Glomerular visceral epithelial cell (primary cell): ENCODE results near the gene MED17.

Source experiments
- DNase-seq: peaks from one replicate; pipeline ENCODE4 v3.0.0-alpha.2; 2016; ENCODE audit errors: extremely low spot score

Gene MED17

DNA sequence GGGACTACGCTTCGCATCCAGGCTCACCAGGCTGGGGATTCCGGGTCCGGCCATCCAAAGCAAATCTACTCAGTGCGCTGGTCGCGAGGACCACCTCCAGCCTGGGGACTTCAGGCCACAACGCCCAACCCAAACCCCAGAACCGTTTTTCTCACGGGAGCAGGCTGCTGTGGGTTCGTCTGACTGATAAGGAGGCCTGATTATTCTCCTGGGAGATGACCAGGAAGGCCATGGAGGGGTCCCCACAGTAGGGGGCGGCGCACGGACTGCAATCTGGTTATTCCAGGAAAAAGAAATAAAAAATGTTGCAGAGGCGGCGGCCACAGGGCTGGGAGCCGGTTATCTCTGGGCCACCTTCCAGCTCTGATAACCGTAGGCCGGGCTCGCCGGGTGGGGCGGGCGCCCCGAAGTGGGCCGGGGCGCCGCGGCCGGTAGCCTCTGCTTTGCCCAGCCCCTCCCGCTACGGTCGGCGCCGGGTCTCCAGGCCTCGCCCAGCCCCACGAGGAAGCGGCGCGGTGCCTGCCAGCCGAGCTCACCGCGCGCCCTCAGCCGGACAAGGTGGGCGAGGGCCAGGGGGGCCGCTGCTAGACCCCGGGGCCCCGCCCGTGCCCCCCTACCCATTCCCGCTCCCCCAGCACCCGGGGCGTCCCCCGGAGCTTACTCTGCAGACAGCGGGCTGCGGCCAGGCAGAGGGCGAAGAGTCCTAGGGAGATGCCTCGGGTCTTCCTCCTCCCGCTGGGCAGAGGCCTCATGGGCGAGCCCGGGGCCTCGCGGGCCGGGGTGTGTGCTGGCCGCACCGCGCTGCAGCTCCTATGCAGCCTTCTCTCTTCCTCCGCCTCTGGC, 65.9 kb downstream of the MED17 start:
- peak; percentile 10 for DNase-seq

DNA sequence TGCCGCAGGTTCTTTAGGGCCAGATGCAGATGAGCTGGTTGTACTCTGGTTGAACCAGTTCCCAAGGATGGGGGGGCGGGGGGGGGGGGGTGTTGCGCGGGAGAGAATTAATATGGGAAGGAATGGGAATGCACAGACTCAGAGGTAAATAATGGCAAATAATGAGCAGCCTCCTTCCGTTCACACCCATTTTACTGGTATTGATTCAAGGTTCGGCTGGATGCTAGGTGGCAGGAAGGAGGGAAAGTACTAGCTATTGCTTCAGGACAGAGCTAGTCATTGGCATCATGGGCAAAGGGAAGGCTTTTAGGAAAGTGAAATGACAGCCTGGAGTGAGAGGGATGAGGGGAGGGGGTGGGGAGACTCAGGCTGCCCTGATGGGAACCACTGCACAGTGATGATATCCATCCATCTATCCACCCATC, 66.5 kb downstream of the MED17 start, which contains the start of gene VSTM5:
TSS of gene VSTM5 (minus strand) at position 25 of the 425 bp plus-strand sequence. CDS start 116 bp downstream, outside the sequence.
- no peak for DNase-seq

GRCh38 chr11:93852242-93852641, 68.2 kb downstream of the MED17 start:
- no peak for DNase-seq

- DNase-seq = no peak
These were observed 73.5 kb downstream of the MED17 start for GRCh38 chr11:93857413-93858120.

DNA sequence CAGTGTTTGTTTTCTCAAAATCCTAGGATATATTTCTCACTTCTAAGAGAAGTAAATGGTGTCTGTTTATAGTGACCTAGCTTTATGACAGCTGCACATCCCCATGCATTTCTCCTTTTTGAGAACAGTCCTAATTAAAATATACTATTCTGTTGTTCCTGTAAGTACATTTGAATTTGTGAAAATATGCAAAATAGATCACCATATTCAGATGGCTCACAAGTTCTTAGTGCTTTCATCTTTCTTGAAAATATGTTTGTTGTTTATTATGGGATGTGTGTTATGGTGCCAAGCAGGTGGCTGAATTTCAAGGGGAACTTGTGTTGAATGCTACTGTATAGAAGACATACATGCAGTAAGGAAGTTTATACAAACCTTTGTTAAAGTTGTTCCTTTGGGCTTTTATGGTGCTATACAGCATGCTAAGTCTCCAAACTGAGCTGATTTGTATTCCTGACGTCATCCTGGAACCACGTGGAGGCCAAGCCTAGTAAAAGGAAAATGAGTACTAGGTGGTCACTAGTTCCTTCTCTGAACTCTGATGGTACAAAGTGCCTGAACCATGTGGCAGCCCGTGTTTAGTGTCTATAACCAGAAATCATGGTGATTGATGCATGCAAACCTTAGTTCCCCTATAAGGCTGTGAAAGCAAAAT, 74.2 kb downstream of the MED17 start:
- no peak for DNase-seq

DNA sequence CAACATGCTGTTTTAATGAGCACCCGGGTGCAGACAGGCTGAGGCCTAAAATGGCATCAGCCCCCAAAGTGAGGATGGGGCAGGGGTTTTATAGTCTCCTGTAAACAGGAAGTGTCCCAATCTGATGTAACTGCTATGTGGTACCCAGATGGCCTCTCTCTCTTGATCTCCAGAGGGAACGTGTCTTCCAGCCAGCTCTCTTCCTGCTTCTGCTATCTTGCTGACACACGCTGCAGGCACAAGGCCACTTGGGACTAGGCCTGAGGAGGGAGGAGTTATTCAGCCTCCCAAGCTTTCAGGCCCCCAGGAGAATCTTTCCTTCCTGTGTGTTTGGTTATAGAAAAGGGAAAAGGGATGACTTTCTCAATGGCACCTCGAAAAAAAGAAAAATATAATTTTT, 77.7 kb downstream of the MED17 start:
- no peak for DNase-seq
